MV-4-11 (cell line): ENCODE results near the gene GPC3.
"Not testable (repeated sequence)": the region's sequence is repeated elsewhere in the genome, so short reads cannot be mapped to it uniquely, and the experiment has no call there.

ENCODE experiments used
- DNase-seq: peaks from one replicate; lab custom pipeline; 2025; lab: John Stamatoyannopoulos, UW

GPC3 gene

GRCh38 chrX:133555782-133556458 is 429.5 kb downstream of the GPC3 start:
- peak; percentile 81 for DNase-seq

- DNase-seq = no peak
These were observed 434.5 kb downstream of the GPC3 start for GRCh38 chrX:133550665-133551485.

GRCh38 chrX:133549295-133549933 is 436.0 kb downstream of the GPC3 start:
- DNase-seq = no peak

GRCh38 chrX:133546441-133546840 is 439.0 kb downstream of the GPC3 start:
- DNase-seq = peak; percentile 82

GRCh38 chrX:133544778-133545177 is 440.6 kb downstream of the GPC3 start:
- no peak for DNase-seq

- DNase-seq = peak; percentile 86
These were observed 441.3 kb downstream of the GPC3 start for GRCh38 chrX:133544115-133544514.

- no peak for DNase-seq
These were observed 441.7 kb downstream of the GPC3 start for GRCh38 chrX:133543654-133544053.

- no peak for DNase-seq
These were observed 442.9 kb downstream of the GPC3 start for GRCh38 chrX:133542476-133542875.

GRCh38 chrX:133541021-133541420 is 444.4 kb downstream of the GPC3 start:
- DNase-seq = no peak

- no peak for DNase-seq
These were observed 447.2 kb downstream of the GPC3 start for GRCh38 chrX:133538148-133538547.

- no peak for DNase-seq
These were observed 448.3 kb downstream of the GPC3 start for GRCh38 chrX:133537142-133537541.

GRCh38 chrX:133535066-133535465 is 450.3 kb downstream of the GPC3 start:
- DNase-seq = no peak

GRCh38 chrX:133534172-133534571 is 451.2 kb downstream of the GPC3 start:
- DNase-seq = no peak

- no peak for DNase-seq
These were observed 452.1 kb downstream of the GPC3 start for GRCh38 chrX:133533249-133533648.

- DNase-seq = no peak
These were observed 454.4 kb downstream of the GPC3 start for GRCh38 chrX:133530960-133531359.

GRCh38 chrX:133529578-133529977 is 455.8 kb downstream of the GPC3 start:
- DNase-seq = no peak

GRCh38 chrX:133527825-133528224 is 457.6 kb downstream of the GPC3 start:
- DNase-seq = no peak

GRCh38 chrX:133527415-133527814 is 458.0 kb downstream of the GPC3 start:
- DNase-seq = no peak

GRCh38 chrX:133526773-133527172 is 458.6 kb downstream of the GPC3 start:
- DNase-seq = not testable (repeated sequence)

- DNase-seq = no peak
These were observed 461.9 kb downstream of the GPC3 start for GRCh38 chrX:133523526-133523925.

- DNase-seq = peak; percentile 28
These were observed 462.3 kb downstream of the GPC3 start for GRCh38 chrX:133523081-133523487.

GRCh38 chrX:133516686-133517085 is 468.7 kb downstream of the GPC3 start:
- peak; percentile 56 for DNase-seq

GRCh38 chrX:133514486-133514885 is 470.9 kb downstream of the GPC3 start:
- DNase-seq = no peak
